Peyer's patch (tissue), 4 donors: ENCODE data around the gene DEFB114.

Source experiments
- POLR2A ChIP-seq, 2 donors: fragments of 450-650 bp; IDR thresholded peaks; one replicate each; pipeline ENCODE4 v1.5.1; 2017; ENCODE audit warnings: antibody characterized with exemption in 2 of 2, mild to moderate bottlenecking in 2 of 2, moderate library complexity in 2 of 2
- TF ChIP-seq, protein P1 (sequence below), 6 experiments: fragments of 450-650 bp in 4 of 6; fragments of 200-600 bp in 2 of 6; sonication (generic) in 1 of 6; IDR thresholded peaks; one replicate each; pipeline ENCODE4 v1.5.1; 2017 to 2019; ENCODE audit warnings: antibody characterized with exemption in 6 of 6, mild to moderate bottlenecking in 3 of 6, moderate library complexity in 1 of 6

DNA sequence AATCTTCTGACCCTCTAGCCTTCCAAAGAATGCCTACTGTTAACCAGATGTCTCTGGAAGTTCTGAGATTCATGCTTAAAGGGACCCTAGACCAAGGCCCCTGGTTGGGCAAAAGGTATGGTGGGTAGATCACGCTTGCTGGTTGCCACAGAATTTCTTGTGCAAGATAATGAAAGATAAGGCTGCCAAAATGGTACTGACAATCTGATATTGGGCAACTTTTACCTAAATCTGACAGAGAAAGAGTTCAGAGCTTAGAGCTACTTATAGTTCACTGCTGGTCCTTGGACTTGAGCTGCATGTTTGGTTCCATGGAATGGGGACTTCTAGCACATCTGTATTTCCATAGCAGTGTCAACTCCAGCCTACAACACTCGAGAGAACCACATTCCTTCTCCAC lies 12.0 kb downstream of the DEFB114 start:
- TF ChIP-seq, protein P1, sequence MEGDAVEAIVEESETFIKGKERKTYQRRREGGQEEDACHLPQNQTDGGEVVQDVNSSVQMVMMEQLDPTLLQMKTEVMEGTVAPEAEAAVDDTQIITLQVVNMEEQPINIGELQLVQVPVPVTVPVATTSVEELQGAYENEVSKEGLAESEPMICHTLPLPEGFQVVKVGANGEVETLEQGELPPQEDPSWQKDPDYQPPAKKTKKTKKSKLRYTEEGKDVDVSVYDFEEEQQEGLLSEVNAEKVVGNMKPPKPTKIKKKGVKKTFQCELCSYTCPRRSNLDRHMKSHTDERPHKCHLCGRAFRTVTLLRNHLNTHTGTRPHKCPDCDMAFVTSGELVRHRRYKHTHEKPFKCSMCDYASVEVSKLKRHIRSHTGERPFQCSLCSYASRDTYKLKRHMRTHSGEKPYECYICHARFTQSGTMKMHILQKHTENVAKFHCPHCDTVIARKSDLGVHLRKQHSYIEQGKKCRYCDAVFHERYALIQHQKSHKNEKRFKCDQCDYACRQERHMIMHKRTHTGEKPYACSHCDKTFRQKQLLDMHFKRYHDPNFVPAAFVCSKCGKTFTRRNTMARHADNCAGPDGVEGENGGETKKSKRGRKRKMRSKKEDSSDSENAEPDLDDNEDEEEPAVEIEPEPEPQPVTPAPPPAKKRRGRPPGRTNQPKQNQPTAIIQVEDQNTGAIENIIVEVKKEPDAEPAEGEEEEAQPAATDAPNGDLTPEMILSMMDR (IDR thresholded peaks at IDR 0.05), result no peak
- TF ChIP-seq POLR2A (IDR thresholded peaks at IDR 0.05), result no peak
